HCT116 (cell line): ENCODE data around the gene SRL. TPM values are rescaled to one million over a fixed set of nuclear protein-coding genes. Genes with fewer than 3 reads are reported as not detected.

ENCODE experiments used
- ATAC-seq: fragments of 200-7000 bp; cut with Tn5 transposase; 2 replicates; pipeline ENCODE4 v1.9.1; 2020; ENCODE audit warnings: mild to moderate bottlenecking, moderate library complexity
- BruUV-seq: library from RNA; stranded (reverse); fragments of 400-500 nt; replicated peaks from 2 replicates; lab custom pipeline; 2021; lab: Mats Ljungman, UMichigan
- CTCF ChIA-PET: fragments of 300-600 bp; sonication (Branson Sonifier 250); formaldehyde crosslinking; loops from one replicate; lab custom pipeline; 2021; ENCODE audit warnings: antibody characterized with exemption; lab: Charles Lee
- POLR2A ChIA-PET: fragments of 300-600, 350-600 bp; sonication (Branson Sonifier 250); formaldehyde crosslinking; loops from one replicate; lab custom pipeline; 2021; ENCODE audit warnings: antibody characterized with exemption; lab: Charles Lee
- RAD21 ChIA-PET, 2 experiments: fragments of 300-600 bp; sonication (Branson Sonifier 250); formaldehyde crosslinking; loops; one replicate each; lab custom pipeline; 2023; ENCODE audit warnings: low total read pairs in 2 of 2; ENCODE audit not compliant: uncharacterized antibody in 2 of 2, unreplicated experiment in 2 of 2, low non-redundant PET in 1 of 2; lab: Charles Lee
- DNase-seq: peaks from one replicate; pipeline ENCODE4 v3.0.0-alpha.2; 2010; ENCODE audit warnings: low read depth, low spot score
- H2AFZ ChIP-seq: fragments of 200-600 bp; shearing (Covaris generic), sonication (generic); 2 replicates; pipeline ENCODE4 v1.6.1; 2017; ENCODE audit warnings: low read depth, mixed run types, mixed read lengths, antibody characterized with exemption, low read length; ENCODE audit not compliant: poor library complexity, severe bottlenecking
- H3K27ac ChIP-seq: 2 replicates; pipeline ENCODE4 v1.5.1; 2012; ENCODE audit warnings: low read depth, low read length
- H3K27me3 ChIP-seq: fragments of 200-600 bp; sonication (generic); 2 replicates; pipeline ENCODE4 v1.6.1; 2016; ENCODE audit warnings: mixed run types, low read length, mixed read lengths; ENCODE audit not compliant: insufficient read depth
- H3K36me3 ChIP-seq, 2 experiments: fragments of 200-500 bp in 1 of 2; fragments of 200-600 bp in 1 of 2; sonication (Bioruptor generic) in 1 of 2; sonication (generic) in 1 of 2; 2 replicates each; pipeline versions ENCODE4 v1.5.1 to v1.6.1; 2014 to 2016; ENCODE audit warnings: low read length in 2 of 2, inconsistent platforms in 1 of 2, mixed read lengths in 1 of 2, mixed run types in 1 of 2; ENCODE audit not compliant: insufficient read depth in 2 of 2, control insufficient read depth in 1 of 2
- H3K4me1 ChIP-seq, 2 experiments: fragments of 200-600 bp in 1 of 2; sonication (generic) in 1 of 2; 2 replicates each; pipeline versions ENCODE4 v1.5.1 to v1.6.1; 2012 to 2017; ENCODE audit warnings: low read length in 2 of 2, inconsistent platforms in 1 of 2, mild to moderate bottlenecking in 1 of 2, mixed read lengths in 1 of 2, mixed run types in 1 of 2, moderate library complexity in 1 of 2; ENCODE audit not compliant: insufficient read depth in 2 of 2, control insufficient read depth in 1 of 2
- H3K4me2 ChIP-seq: fragments of 200-600 bp; sonication (generic); 2 replicates; pipeline ENCODE4 v1.6.1; 2017; ENCODE audit warnings: mixed run types, low read length, mixed read lengths
- H3K4me3 ChIP-seq, 2 experiments: fragments of 200-600 bp in 1 of 2; sonication (generic) in 1 of 2; replicated peaks in 1 of 2; 2 replicates each; pipeline ENCODE4 v1.5.1; 2011 to 2016; ENCODE audit warnings: low read length in 2 of 2, control low read depth in 1 of 2, low read depth in 1 of 2, mild to moderate bottlenecking in 1 of 2, mixed read lengths in 1 of 2, mixed run types in 1 of 2
- H3K79me2 ChIP-seq: fragments of 200-600 bp; sonication (generic); 2 replicates; pipeline ENCODE4 v1.6.1; 2017; ENCODE audit warnings: mild to moderate bottlenecking, mixed run types, low read length, moderate library complexity, mixed read lengths; ENCODE audit not compliant: insufficient read depth
- H3K9ac ChIP-seq: fragments of 200-600 bp; sonication (generic); 2 replicates; pipeline ENCODE4 v1.6.1; 2016; ENCODE audit warnings: low read length, mixed read lengths
- H3K9me2 ChIP-seq: fragments of 200-600 bp; sonication (generic), shearing (Covaris generic); 2 replicates; pipeline ENCODE4 v1.6.1; 2017; ENCODE audit warnings: mixed run types, mild to moderate bottlenecking, moderate library complexity; ENCODE audit not compliant: insufficient read depth
- H3K9me3 ChIP-seq, 2 experiments: fragments of 200-500 bp in 1 of 2; fragments of 200-600 bp in 1 of 2; sonication (Bioruptor generic) in 1 of 2; sonication (generic) in 1 of 2; 2 replicates each; pipeline ENCODE4 v1.6.1; 2014 to 2017; ENCODE audit warnings: low read length in 2 of 2, mixed read lengths in 2 of 2, inconsistent platforms in 1 of 2, low read depth in 1 of 2, mild to moderate bottlenecking in 1 of 2, mixed run types in 1 of 2, moderate library complexity in 1 of 2; ENCODE audit not compliant: control insufficient read depth in 1 of 2, insufficient read depth in 1 of 2
- H4K20me1 ChIP-seq: fragments of 200-600 bp; sonication (generic), shearing (Covaris generic); 2 replicates; pipeline ENCODE4 v1.6.1; 2017; ENCODE audit warnings: mixed run types, mild to moderate bottlenecking, moderate library complexity; ENCODE audit not compliant: insufficient read depth
- CBX3 ChIP-seq: IDR thresholded peaks from 2 replicates; pipeline ENCODE4 v1.6.1; 2012; ENCODE audit warnings: low read depth
- CEBPB ChIP-seq: IDR thresholded peaks from 2 replicates; pipeline ENCODE4 v1.6.1; 2012; ENCODE audit warnings: low read depth
- CTCF ChIP-seq, 3 experiments: fragments of 200-600 bp in 1 of 3; sonication (generic) in 1 of 3; IDR thresholded peaks in 2 of 3; conservative IDR thresholded peaks in 1 of 3; 2 replicates each; pipeline ENCODE4 v1.5.1; 2012 to 2017; ENCODE audit warnings: low read depth in 2 of 3, low read length in 2 of 3, antibody characterized with exemption in 1 of 3, borderline replicate concordance in 1 of 3, control low read depth in 1 of 3, mild to moderate bottlenecking in 1 of 3, mixed read lengths in 1 of 3, mixed run types in 1 of 3, moderate library complexity in 1 of 3; ENCODE audit not compliant: insufficient read depth in 1 of 3
- EGR1 ChIP-seq: IDR thresholded peaks from 2 replicates; pipeline ENCODE4 v1.6.1; 2012; ENCODE audit warnings: low read depth
- ELF1 ChIP-seq: IDR thresholded peaks from 2 replicates; pipeline ENCODE4 v1.6.1; 2012; ENCODE audit warnings: low read depth, borderline replicate concordance
- EZH2 ChIP-seq: fragments of 200-600 bp; sonication (generic); IDR thresholded peaks from 2 replicates; pipeline ENCODE4 v1.6.1; 2017; ENCODE audit warnings: antibody characterized with exemption, mixed run types
- EZH2phosphoT487 ChIP-seq: fragments of 200-600 bp; IDR thresholded peaks from 2 replicates; pipeline ENCODE4 v1.6.1; 2018; ENCODE audit warnings: antibody characterized with exemption, borderline replicate concordance
- FOSL1 ChIP-seq: IDR thresholded peaks from 2 replicates; pipeline ENCODE4 v1.6.1; 2012; ENCODE audit warnings: low read depth
- JUND ChIP-seq: IDR thresholded peaks from 2 replicates; pipeline ENCODE4 v1.6.1; 2012
- MAX ChIP-seq: IDR thresholded peaks from 2 replicates; pipeline ENCODE4 v1.6.1; 2012
- POLR2A ChIP-seq: IDR thresholded peaks from 2 replicates; pipeline ENCODE4 v1.7.0; 2011; ENCODE audit warnings: borderline replicate concordance; ENCODE audit not compliant: insufficient read depth, insufficient read length; ENCODE audit errors: extremely low read depth
- POLR2AphosphoS5 ChIP-seq: IDR thresholded peaks from 2 replicates; pipeline ENCODE4 v1.6.1; 2011; ENCODE audit warnings: mild to moderate bottlenecking, low read depth, low read length, moderate library complexity
- RAD21 ChIP-seq: IDR thresholded peaks from 2 replicates; pipeline ENCODE4 v1.6.1; 2012; ENCODE audit warnings: low read depth, mild to moderate bottlenecking
- SIN3A ChIP-seq: IDR thresholded peaks from 2 replicates; pipeline ENCODE4 v1.6.1; 2012; ENCODE audit warnings: low read depth
- SP1 ChIP-seq: IDR thresholded peaks from 2 replicates; pipeline ENCODE4 v1.6.1; 2012; ENCODE audit warnings: low read depth
- SRF ChIP-seq: IDR thresholded peaks from 2 replicates; pipeline ENCODE4 v1.6.1; 2012; ENCODE audit warnings: low read depth
- TCF7L2 ChIP-seq: IDR thresholded peaks from 2 replicates; pipeline ENCODE4 v1.7.0; 2011; ENCODE audit warnings: borderline replicate concordance, inconsistent platforms; ENCODE audit not compliant: insufficient read depth, insufficient read length; ENCODE audit errors: extremely low read depth
- ZBTB33 ChIP-seq: IDR thresholded peaks from 2 replicates; pipeline ENCODE4 v1.6.1; 2011; ENCODE audit warnings: mild to moderate bottlenecking, low read length, moderate library complexity; ENCODE audit not compliant: insufficient replicate concordance; ENCODE audit errors: extremely low read depth
- ZFX ChIP-seq: fragments of 450-650 bp; IDR thresholded peaks from 2 replicates; pipeline ENCODE4 v1.6.1; 2017
- ZNF274 ChIP-seq: fragments of 200-500 bp; sonication (Bioruptor generic); IDR thresholded peaks from 2 replicates; pipeline ENCODE4 v1.6.1; 2014; ENCODE audit warnings: mild to moderate bottlenecking, low read depth, low read length, inconsistent platforms
- intact Hi-C: fragments of 100-400 bp; cut with micrococcal nuclease; formaldehyde crosslinking; loops from 2 replicates; pipeline ENCODE4 v1.10.0; 2022
- total RNA-seq: library from RNA; stranded (reverse); gene quantifications from one replicate; pipeline ENCODE4 v1.2.1, GENCODE V29; 2021; ENCODE audit not compliant: unreplicated experiment
- TF ChIP-seq, protein P1 (sequence below): IDR thresholded peaks from 2 replicates; pipeline ENCODE4 v1.6.1; 2012

Gene SRL
- total RNA-seq, 1 experiment from 2014 or later: not detected

GRCh38 chr16:4193920-4194319 lies 48.0 kb downstream of the SRL start:
- H3K9ac ChIP-seq: no peak overlapping the region
- TF ChIP-seq ZBTB33 (no peak), SIN3A (no peak), EGR1 (no peak)
- ChIA-PET CTCF (no interaction called here), RAD21 (no interaction called here), POLR2A (no interaction called here)
- no peaks in the 10 kb centered on the region for H3K27me3 ChIP-seq
- no peak overlapping the region for H2AFZ ChIP-seq
- no peak overlapping the region for H3K4me2 ChIP-seq
- ATAC-seq: no peak
- BruUV-seq: no TSS peak
- intact Hi-C loops: no loop called here
- H3K36me3 ChIP-seq: no peaks in the 10 kb centered on the region
- H4K20me1 ChIP-seq: no peaks in the 10 kb centered on the region
- DNase-seq: no peak
- H3K9me2 ChIP-seq: no peaks in the 10 kb centered on the region
- no peak overlapping the region for H3K27ac ChIP-seq
- H3K79me2 ChIP-seq: no peaks in the 10 kb centered on the region
- no peaks in the 10 kb centered on the region for H3K9me3 ChIP-seq
- no peaks in the 10 kb centered on the region for H3K4me1 ChIP-seq
- H3K4me3 ChIP-seq: no peak overlapping the region

GRCh38 chr16:4192206-4192605 lies 49.7 kb downstream of the SRL start:
- no peaks in the 10 kb centered on the region for H3K9me2 ChIP-seq
- POLR2A ChIA-PET: no interaction called here
- no peak for TF ChIP-seq FOSL1
- no peak for TF ChIP-seq CTCF (IDR thresholded peaks at IDR 0.05 in 2 of 3, conservative IDR thresholded peaks at IDR 0.05 in 1 of 3; ENCODE audit: borderline replicate concordance in 1 of 3, insufficient read depth in 1 of 3, low read depth in 2 of 3, low read length in 2 of 3)
- TF ChIP-seq TCF7L2: no peak
- no peak for TF ChIP-seq EZH2
- TF ChIP-seq ELF1: no peak
- no peak for TF ChIP-seq RAD21
- no peak for TF ChIP-seq EZH2phosphoT487
- no peak for TF ChIP-seq POLR2A
- no peak for TF ChIP-seq ZFX
- TF ChIP-seq CEBPB: no peak
- no peak for TF ChIP-seq SP1
- no peak for TF ChIP-seq SRF
- no peak for TF ChIP-seq ZNF274
- no peak for TF ChIP-seq EGR1
- TF ChIP-seq CBX3: no peak
- TF ChIP-seq MAX: no peak
- TF ChIP-seq POLR2AphosphoS5: no peak
- no peak for TF ChIP-seq JUND
- TF ChIP-seq, protein P1, sequence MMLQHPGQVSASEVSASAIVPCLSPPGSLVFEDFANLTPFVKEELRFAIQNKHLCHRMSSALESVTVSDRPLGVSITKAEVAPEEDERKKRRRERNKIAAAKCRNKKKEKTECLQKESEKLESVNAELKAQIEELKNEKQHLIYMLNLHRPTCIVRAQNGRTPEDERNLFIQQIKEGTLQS: no peak

More at GRCh38 chr16:4192206-4192605, 49.7 kb downstream of the SRL start:
- Histone ChIP-seq H3K9ac (no peak overlapping the region), H3K79me2 (no peaks in the 10 kb centered on the region), H3K9me3 (no peaks in the 10 kb centered on the region), H3K4me1 (no peaks in the 10 kb centered on the region), H4K20me1 (no peaks in the 10 kb centered on the region), H3K4me2 (no peak overlapping the region), H3K27me3 (no peaks in the 10 kb centered on the region), H3K27ac (no peak overlapping the region), H3K36me3 (no peaks in the 10 kb centered on the region), H2AFZ (no peak overlapping the region), H3K4me3 (no peak overlapping the region)
- intact Hi-C loops: no loop called here
- ChIA-PET CTCF (no interaction called here), RAD21 (no interaction called here)
- ATAC-seq: no peak
- BruUV-seq: no TSS peak
- DNase-seq: no peak
